HG03108 (cell line): ENCODE results near the gene RTN4RL1.

Experiments
- ATAC-seq: cut with Tn5 transposase; IDR thresholded peaks from one replicate; pipeline ENCODE4 v1.9.1; 2021; ENCODE audit warnings: moderate library complexity; ENCODE audit not compliant: unreplicated experiment

The RTN4RL1 gene

DNA sequence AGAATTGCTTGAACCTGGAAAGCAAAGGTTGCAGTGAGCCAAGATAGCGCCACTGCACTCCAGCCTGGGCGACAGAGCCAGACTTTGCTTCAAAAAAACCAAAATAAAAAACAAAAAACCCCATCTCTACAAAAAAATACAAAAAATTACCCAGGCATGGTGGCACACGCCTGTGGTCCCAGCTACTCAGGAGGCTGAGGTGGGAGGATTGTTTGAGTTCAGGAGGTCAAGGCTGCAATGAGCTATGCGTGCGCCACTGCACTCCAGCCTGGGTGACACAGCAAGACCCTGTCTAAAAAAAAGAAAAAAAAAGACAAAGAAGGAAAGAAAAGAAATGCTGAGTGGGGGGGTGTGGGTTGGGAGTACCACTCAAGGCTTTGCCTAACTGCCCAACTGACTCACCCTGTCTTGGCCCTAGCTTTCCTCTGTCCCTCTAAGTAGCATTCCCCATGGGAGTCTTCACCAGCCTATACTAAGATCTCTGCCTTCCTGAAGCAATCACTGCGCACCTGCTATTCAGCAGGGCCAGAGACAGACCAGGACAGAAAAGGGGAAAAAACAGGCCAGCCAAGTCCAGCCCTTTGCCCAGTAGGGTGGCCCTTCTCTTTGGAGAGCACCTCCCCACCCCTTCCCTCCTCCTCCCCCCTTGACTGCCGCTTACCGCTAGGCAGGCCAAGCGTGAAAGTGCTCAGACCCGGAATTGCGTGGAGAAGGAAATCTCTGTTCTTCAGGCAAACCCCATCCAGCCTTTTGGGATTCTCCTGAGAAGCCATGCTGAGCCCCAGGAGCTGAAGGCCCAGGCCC lies 45.8 kb downstream of the RTN4RL1 start:
- ATAC-seq, result no peak

DNA sequence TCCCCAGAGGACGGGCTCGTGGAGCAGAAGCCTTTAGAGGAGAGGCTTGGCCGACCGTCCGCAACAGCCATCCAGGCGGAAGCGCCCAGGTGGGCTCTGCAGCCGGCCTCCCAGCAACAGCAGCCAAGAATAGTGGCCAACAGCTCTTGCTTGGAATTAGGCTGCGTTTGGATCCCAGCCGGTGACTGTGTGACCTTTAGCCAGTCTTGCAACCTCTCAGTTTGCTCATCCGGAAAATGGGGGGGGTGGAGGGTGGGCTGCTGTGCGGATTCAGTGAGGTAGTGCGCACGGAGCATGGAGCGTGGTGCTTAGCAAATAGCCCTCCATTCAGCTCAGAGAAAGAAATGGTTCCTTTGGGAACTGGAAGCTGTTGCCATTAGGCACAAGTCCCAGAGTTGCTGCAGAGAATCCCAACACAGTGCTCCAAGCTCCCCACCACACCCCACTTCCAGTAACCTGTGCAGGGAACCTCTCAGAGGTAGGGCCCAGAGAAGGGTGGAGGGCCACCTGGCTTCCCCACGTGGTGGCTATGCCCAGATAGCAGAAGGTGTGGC lies 46.7 kb downstream of the RTN4RL1 start:
- no peak for ATAC-seq

DNA sequence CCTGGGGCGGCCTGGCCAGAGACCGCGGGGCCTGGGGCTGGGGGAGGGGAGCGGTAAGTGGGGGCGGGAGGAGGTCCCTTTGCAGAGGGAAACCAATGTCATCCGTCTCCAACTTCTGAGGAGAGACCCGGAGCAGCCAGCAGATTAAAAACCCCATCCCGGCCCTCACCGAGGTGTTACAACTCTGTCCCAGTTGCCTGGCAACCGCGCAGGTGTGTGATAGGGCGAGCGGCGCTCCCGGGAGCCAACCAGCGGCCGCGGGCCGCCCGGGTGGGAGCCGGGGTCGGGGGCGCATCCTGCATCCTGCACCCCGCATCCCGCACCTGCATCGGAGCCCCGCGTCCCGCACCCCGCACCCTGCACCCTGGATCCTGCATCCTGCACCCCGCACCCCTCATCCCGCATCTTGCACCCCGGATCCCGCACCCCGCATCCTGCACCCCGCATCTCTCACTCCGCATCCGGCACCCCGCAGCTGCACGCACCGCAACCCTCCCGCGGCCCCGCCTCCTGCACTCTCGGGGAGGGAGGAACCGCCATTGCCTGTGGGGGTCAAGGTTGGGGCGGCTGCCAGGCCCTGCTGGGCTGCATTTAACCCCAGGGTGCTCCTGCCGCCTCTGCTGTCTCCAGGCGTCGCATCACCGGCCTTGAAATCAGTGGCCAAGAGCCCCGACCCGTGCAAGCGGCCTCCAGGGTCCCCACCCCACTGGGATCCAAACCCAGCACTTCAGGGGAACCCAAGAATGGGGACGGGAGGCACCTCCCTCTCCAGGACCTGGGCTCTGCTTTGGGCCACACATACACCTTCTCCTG lies 47.3 kb downstream of the RTN4RL1 start:
- no peak for ATAC-seq

DNA sequence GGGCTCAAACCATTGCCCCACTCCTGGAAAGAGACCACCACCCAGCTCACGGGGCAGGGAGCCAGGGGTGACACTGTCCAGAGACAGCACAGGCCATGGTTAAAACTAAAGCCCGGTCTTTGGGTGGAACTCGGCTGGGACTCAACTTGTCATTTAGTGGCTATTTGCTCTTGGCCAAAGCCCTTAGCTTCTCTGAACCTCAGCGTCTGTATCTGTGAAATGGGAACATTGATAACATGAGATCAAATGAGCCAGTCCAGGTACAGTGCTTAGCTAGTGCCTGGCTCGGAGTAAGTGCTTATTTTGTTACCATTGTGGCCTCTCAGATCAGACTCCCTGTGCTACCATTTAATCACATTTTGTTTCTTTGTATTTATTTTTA lies 48.5 kb downstream of the RTN4RL1 start:
- no peak for ATAC-seq

DNA sequence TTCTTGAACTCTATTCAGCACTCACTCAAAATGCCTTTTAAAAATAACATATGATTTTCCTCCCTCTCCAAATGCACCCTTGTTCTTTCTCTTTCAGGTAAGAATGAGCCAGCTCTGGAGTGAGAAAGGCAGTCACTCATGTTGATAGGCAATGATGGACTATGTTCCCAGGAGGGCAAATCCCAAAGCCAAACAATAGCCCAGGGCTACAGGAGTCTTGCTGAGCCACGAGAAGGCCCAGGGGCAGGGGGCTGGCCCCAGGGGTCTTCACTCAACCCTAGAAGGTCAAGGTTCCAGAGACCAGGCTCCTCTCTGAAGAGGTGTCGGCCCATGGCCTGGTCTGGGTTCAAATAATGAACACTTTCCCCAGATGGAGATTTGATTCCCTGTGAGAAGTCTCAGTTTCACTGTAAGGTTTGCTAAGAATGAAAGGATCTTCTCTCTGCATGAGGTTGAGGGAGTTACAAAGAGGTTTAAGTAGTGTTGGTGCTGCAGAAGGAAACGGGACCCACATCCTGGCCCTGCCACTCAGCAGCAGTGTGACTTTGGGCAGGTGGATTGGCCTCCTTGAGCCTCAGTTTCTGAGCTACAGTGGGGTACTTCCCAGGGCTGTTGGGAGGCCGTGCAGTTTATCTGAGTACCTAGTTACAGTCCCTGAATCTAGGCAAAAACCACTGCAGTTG lies 49.0 kb downstream of the RTN4RL1 start:
- ATAC-seq, result no peak

DNA sequence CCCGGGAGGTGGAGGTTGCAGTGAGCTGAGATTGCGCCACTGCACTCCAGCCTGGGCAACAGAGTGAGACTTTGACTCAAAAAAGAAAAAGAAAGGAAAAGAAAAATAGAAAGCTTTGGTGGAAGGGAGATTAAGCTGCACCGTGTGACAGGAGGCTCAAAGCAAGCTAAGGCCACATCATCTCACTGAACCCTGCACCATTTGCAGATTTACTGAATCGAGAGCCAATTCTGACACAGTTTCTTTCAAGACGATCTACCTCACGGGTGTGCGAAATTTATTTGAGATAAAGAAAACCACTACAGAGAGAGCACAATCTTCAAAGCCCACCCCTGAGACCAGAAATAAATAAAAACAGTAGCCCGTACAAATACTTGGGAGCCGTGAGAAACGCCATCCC lies 49.6 kb downstream of the RTN4RL1 start:
- no peak for ATAC-seq

DNA sequence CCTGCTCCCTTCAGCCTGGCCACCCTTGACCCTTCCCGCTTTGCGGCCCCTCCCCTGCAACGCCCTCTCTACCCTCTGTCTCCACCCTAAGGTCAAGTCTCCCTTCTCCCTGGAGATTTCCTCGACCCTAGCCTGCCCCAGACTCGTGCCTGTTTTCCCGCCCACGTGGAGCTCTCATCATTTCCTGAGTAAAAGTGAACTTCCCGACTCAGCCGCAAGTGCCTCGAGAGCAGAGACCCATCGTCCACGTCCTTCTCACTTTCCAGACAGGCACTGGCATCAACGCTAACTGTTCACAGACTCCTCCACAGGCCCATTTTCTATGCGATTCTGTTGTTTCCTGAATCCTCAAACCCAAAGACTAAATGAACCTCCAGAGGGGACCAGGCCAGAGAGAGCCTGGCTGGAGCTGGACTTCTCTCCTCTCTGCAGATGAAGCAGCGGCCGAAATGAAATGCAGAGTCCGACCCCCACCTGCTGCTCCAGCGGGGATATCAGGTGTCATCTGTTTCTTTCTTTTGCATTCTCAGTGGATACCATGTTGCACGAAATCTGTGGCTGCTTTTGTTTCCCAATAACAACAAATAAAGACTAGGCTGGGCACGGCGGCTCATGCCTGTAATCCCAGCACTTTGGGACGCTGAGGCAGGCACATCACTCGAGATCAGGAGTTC lies 52.5 kb downstream of the RTN4RL1 start:
- no peak for ATAC-seq

DNA sequence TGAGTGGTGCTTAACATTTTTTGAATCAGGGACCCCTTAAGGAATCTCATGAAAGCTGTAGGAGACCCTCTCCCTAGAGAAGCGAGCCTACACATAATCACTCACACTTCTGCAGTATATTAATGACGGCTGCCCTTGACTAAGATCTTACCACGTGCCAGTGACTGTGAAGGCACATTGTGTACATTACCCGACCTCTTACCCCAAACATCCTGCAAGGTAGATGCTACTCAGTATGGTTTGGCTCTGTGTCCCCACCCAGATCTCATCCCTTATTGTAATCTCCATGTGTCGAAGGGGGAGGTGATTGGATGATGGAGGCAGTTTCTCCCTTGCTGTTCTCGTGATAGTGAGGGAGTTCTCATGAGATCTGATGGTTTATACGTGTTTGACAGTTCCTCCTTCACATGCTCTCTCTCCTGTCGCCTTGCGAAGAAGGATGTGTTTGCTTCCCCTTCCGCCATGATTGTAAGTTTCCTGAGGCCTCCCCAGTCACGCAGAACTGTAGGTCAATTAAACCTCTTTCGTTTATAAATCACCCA lies 54.2 kb downstream of the RTN4RL1 start:
- ATAC-seq, result no peak

DNA sequence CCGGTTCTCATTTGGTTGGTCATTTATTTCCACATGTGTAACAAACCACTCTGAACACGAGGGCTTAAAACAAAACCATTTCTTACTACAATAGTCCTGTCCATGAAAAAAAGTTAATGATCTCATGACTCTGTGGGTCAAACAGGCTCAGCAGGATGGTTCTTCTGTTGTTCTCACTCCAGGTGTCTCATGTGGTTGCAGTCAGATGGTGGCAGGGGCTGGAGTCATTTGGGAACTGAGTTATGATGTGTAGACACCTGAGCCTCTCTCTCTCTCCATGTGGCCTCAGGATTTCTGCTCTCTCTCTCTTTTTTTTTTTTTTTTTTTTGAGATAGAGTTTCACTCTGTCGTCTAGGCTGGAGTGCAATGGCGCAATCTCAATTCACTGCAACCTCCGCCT lies 55.4 kb downstream of the RTN4RL1 start:
- no peak for ATAC-seq

DNA sequence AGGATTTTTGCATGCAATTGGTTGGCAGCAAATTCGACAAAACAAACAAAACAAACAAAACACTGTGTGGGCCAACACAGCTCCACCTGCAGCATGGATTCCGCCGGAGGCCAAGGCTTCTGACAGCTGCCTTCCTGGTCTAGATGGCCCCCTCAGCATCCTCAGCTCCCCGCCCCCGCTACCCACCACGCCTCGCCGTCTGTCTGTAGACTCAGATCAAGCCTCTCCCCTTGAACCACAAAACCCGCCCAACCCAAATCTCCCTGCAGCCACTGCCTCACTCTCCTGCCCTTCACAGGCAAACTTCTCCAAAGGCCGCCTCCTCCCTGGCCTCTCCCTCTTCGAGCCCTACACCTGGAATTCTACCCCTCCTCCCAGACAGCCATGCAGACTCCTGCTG lies 57.9 kb downstream of the RTN4RL1 start:
- no peak for ATAC-seq

DNA sequence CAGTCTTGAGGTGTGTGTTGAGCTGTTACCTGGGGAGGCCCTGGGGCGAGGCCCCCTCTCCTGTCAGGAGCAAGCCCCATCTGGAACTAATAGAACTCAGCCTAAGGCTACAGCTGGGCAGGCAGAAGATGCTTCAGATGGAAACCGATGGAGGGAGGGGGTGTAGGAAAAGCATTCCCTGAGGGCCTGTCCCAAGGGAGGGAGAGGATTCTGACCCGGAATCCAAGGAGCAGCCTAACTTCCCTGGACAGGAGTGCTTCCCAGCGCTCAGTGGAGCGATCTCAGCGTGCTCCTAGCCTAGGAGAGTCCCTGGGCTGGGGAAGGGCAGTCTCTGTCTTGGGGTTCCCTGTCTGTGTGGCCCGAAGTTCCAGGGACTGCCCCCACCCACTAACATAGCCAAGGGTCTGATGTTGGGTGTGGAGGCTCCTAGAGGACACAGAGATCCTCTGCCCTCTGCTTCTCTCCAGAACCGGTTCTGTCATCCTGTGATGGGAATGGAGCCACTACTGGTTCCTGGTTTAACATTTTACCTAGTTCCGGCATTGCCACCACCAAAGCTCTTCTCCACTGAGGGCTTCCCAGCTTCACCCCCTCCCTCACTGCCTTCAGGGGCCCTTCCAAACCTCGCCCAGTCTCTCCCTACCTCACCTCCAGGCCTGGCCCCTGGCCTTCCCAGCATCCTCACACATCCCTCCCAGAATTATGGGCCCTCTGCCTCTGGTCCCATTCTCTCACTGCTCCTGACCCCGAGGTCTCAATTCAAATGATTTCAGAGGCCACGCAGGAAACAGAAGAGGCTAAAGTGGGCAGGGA lies 58.7 kb downstream of the RTN4RL1 start:
- no peak for ATAC-seq

DNA sequence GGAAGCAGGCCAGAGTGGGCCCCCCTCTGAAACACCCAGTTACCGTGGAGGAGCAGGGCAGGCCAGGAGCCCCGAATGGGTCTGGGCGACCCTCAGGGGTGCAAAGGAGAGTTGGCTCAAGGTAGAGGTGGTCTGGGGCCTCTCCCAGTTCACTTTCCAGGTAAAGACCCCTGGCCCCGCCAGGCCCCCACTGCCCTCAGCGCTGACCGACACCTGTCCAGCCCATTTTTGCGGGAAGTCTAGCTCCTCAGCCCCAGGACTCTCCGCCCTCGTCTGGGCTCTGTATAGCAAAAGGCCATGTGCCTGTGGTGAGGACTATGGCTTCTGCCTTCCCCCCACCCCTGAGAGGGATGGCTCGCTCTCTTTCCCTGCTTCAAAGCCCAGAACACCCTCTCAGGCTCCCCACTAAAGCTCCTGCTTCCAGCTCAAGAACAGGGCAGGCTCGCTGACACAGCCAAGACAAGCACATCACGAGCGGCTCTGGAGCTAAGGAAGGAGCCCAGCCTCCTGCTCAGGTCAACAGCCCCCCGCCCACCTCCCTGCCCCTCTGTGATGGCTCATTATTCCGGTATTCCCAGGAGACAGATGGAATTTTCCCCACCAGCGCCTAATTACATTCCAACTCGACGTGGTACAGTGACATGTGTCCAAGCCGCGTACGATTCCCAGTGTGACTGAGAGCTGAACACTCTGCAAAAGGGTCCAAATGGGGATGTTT lies 59.4 kb downstream of the RTN4RL1 start:
- no peak for ATAC-seq

DNA sequence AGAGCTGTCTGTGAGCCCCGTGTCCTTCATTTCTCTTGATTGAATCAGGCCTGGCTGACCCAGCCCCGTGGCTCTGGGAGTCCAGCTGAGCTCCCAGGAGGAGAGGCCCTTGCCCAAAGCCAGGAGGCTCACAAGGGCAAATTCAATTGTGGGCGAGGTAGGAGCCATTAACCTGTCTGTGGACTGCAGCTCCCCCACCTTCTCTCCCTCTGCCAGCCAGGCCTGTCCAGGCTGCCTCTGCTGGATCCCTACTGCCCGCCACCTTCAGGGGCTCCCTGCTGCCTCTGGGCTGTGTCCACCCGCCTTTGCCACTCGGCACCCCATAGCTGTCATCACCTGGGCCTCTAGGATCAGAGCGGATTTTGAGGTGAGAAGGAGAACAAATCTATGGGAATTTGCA lies 61.9 kb downstream of the RTN4RL1 start:
- no peak for ATAC-seq

DNA sequence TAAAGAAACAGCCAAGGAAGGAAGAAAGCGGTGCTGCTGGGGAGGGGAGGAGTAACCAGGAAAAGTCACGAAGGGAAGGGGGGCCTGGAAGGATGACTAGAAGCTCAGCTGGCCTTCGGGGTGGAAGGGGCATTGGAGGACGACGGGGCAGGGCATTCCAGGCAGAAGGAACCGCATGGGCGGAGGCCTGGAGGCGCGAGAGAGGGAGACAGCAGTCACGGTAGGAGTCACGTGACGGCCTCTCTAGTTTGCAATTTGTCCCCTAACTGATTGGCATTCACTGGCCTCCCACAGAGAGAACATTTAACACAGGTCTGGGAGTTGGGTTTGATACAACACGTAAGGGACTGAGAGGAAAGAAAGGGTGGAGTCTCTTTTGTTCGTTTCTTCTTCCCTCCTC lies 63.9 kb downstream of the RTN4RL1 start:
- ATAC-seq, result no peak

DNA sequence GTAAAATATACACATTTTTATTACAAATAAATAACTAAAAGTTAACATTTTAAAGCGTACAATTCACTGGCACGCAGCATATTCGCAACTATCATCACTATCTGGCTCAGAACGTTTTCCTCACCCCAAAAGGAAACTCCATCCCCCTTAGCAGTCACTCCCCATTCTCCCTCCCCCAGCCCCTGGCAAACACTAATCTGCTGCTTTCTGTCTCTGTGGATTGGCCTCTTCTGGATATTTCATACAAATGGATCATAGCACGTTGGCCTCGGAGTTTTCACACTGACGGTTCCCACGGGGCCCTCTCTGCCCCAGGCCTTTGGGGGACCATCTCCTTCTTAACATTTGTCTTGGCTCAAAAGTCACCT lies 64.6 kb downstream of the RTN4RL1 start:
- no peak for ATAC-seq

DNA sequence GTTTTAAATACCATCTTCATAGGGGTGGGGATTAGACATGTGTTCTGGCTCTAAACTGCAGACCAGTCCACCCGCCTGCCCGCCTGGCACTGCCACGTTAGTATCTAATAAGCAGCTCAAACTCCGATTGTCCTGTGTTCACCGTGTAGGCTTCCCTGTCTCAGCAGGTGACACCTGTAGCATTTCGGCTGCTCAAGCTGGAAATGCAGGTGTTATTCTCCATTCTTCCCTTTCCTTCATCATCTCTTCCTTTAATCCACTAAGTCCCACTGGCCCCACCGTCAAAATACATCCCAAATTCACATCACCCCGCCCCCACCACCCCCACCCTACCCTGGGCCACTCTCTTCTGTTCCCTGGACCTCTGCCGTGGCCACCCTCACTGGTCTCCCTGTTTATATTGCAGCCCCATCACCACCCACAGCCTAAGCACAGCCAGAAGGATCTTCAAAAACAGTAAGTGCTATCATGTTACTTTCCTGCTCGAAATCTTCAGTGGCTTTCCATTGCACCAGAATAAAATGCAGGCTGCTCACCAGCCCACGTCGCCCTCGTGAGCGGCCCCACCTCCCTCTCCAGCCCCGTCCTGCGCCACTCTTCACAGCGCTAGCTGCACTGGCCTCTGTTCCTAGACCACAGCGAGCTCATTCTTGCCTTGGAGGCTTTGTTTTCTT lies 65.1 kb downstream of the RTN4RL1 start:
- ATAC-seq, result no peak

DNA sequence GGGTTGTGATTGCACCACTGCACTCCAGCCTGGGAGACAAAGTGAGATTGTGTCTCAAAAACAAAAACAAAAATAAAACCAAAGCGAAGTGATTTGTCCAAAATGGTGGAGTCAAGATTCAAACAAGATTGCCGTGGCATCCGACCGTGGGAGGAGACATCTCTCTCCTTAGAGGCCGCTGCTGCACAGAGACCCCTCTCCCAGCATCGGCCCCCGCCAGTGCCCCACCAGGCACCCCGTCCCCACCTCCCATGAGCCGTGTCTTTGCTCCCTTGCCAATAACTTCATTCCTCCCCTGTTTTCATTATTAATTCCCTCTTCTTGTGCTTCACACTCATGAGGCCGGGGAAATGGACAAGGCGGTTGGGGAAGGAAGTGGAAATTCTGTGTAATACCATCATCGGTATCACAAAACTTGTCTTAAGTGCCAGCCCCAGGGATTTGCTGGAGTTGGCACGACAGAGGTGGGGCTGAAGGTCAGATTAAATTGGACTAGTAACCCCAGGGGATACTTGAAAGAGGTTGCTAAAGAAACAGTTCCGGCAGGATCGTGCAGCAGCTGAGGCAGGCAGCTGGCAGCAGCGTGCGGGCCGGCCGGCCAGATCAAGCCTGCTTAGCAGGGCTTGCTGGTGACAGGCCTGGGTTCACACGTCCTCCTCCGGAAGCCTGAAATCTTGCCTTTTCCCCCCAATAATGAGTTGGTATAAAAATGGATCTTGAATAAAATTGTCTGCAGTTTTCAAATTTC lies 66.8 kb downstream of the RTN4RL1 start:
- no peak for ATAC-seq

DNA sequence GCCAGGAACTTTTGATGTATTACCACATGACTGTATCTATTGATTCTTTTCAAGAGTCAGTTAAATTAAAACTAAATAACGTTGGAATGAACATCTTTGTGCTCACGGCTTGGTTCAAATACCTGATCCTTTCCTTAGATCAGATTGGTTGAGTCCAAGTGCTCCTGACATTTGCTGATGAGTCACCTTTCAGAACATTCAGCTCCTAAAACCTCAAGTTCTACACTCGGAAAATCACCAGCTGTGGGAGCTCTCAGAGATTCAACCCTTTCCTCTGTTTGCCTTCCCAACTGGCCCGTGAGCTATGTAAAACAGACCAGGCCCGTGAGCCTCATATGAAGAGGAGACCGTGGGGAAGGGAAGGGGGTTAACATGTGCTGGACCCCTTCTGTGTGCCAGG lies 68.1 kb downstream of the RTN4RL1 start:
- no peak for ATAC-seq
